Keratinocyte (primary cell): ENCODE data around the gene TBC1D16. TPM values are rescaled to one million over a fixed set of nuclear protein-coding genes. Genes with fewer than 3 reads are reported as not detected.

ENCODE experiments used
- DNase-seq: peaks from one replicate; pipeline ENCODE4 v3.0.0-alpha.2; 2011; ENCODE audit warnings: low read depth, missing footprints, low spot score
- FAIRE-seq: peaks from 2 replicates; lab custom pipeline; 2011; peaks lifted over from hg19 to GRCh38; lab: Jason Lieb, UNC
- H2AFZ ChIP-seq: 2 replicates; pipeline ENCODE4 v1.6.0; 2012; ENCODE audit warnings: low read length, control low read depth, inconsistent platforms; ENCODE audit not compliant: control insufficient read depth
- H3K27ac ChIP-seq: 2 replicates; pipeline ENCODE4 v1.5.1; 2011; ENCODE audit warnings: low read length; ENCODE audit not compliant: control insufficient read depth, insufficient read depth
- H3K27me3 ChIP-seq: 3 replicates; pipeline ENCODE4 v1.6.0; 2011; ENCODE audit warnings: low read length; ENCODE audit not compliant: control insufficient read depth, insufficient read depth; ENCODE audit errors: extremely low read depth
- H3K36me3 ChIP-seq, 2 experiments: 2 replicates in 1 of 2; 3 replicates in 1 of 2; pipeline ENCODE4 v1.5.1; 2011; ENCODE audit warnings: low read length in 2 of 2, mild to moderate bottlenecking in 1 of 2; ENCODE audit not compliant: control insufficient read depth in 2 of 2, insufficient read depth in 2 of 2; ENCODE audit errors: extremely low read depth in 1 of 2
- H3K4me1 ChIP-seq: 3 replicates; pipeline ENCODE4 v1.5.1; 2011; ENCODE audit warnings: low read length; ENCODE audit not compliant: control insufficient read depth, insufficient read depth; ENCODE audit errors: extremely low read depth
- H3K4me2 ChIP-seq: 3 replicates; pipeline ENCODE4 v1.6.0; 2011; ENCODE audit warnings: low read depth, low read length; ENCODE audit not compliant: control insufficient read depth, insufficient read depth; ENCODE audit errors: extremely low read depth
- H3K4me3 ChIP-seq, 3 experiments: fragments of 200-600 bp in 1 of 3; sonication (generic) in 1 of 3; 2 replicates in 2 of 3; 3 replicates in 1 of 3; pipeline ENCODE4 v1.5.1; 2011 to 2016; ENCODE audit warnings: low read length in 3 of 3, mild to moderate bottlenecking in 3 of 3, control low read depth in 2 of 3, inconsistent platforms in 1 of 3, low read depth in 1 of 3, mixed read lengths in 1 of 3, mixed run types in 1 of 3, moderate library complexity in 1 of 3; ENCODE audit not compliant: control insufficient read depth in 2 of 3, insufficient read depth in 2 of 3; ENCODE audit errors: extremely low read depth in 1 of 3
- H3K79me2 ChIP-seq: 2 replicates; pipeline ENCODE4 v1.6.0; 2012; ENCODE audit warnings: low read length; ENCODE audit not compliant: control insufficient read depth, insufficient read depth
- H3K9ac ChIP-seq: 3 replicates; pipeline ENCODE4 v1.6.0; 2011; ENCODE audit warnings: low read length; ENCODE audit not compliant: control insufficient read depth, insufficient read depth; ENCODE audit errors: extremely low read depth
- H3K9me1 ChIP-seq: 3 replicates; pipeline ENCODE4 v1.6.0; 2011; ENCODE audit warnings: low read length; ENCODE audit not compliant: control insufficient read depth, insufficient read depth; ENCODE audit errors: extremely low read depth
- H3K9me3 ChIP-seq: 2 replicates; pipeline ENCODE4 v1.5.1; 2012; ENCODE audit warnings: low read depth, low read length; ENCODE audit not compliant: control insufficient read depth
- H4K20me1 ChIP-seq: 3 replicates; pipeline ENCODE4 v1.6.0; 2011; ENCODE audit warnings: low read length; ENCODE audit not compliant: control insufficient read depth, insufficient read depth; ENCODE audit errors: extremely low read depth
- CTCF ChIP-seq, 3 experiments: IDR thresholded peaks in 1 of 3; conservative IDR thresholded peaks in 1 of 3; optimal IDR thresholded peaks in 1 of 3; 2 replicates in 2 of 3; 3 replicates in 1 of 3; pipeline versions ENCODE3 to v1.5.1; 2011; ENCODE audit warnings: low read length in 3 of 3, mild to moderate bottlenecking in 3 of 3, moderate library complexity in 2 of 3, control low read depth in 1 of 3, inconsistent platforms in 1 of 3; ENCODE audit not compliant: insufficient read depth in 2 of 3; ENCODE audit errors: extremely low read depth in 1 of 3
- EZH2 ChIP-seq: IDR thresholded peaks from one replicate; pipeline ENCODE4 v1.6.1; 2012; ENCODE audit warnings: inconsistent platforms, mild to moderate bottlenecking, low read length, moderate library complexity
- dilution Hi-C: fragments of 300-500 bp; cut with MboI; formaldehyde crosslinking; loops from one replicate; pipeline ENCODE4 v1.7.0; 2020; ENCODE audit warnings: low sequenced_read_pairs; ENCODE audit not compliant: extremely low pct_ligation_motif_present
- polyA plus RNA-seq, 5 experiments: library from polyadenylated mRNA; depleted of rRNA in 3 of 5; stranded (reverse) in 3 of 5; stranded (forward) in 1 of 5; unstranded in 1 of 5; fragments of >200 nt; gene quantifications; 1 replicate in 1 of 5; 2 replicates in 3 of 5; 3 replicates in 1 of 5; pipeline versions ENCODE4 v1.2.1 to v1.2.3, GENCODE V29; 2011 to 2012; ENCODE audit warnings: missing spikeins in 2 of 5, low read depth in 1 of 5, low replicate concordance in 1 of 5

TBC1D16 gene
- polyA plus RNA-seq, 1 donor (not counting 4 experiments of a cell fraction or from before 2014, with no cell fraction given), result 8.6 TPM

- no peak overlapping the region for H3K9ac ChIP-seq
- no peak for FAIRE-seq
- DNase-seq, result no peak
- H3K9me1 ChIP-seq, result no peaks in the 10 kb centered on the region
- TF ChIP-seq EZH2 (no peak), CTCF (optimal IDR thresholded peaks at IDR 0.05 in 1 of 3, IDR thresholded peaks at IDR 0.05 in 1 of 3, conservative IDR thresholded peaks at IDR 0.05 in 1 of 3; ENCODE audit: extremely low read depth in 1 of 3, insufficient read depth in 2 of 3, low read length in 3 of 3) (no peak)
- no peaks in the 10 kb centered on the region for H3K4me1 ChIP-seq
- no peak overlapping the region for H3K4me3 ChIP-seq
- no peaks in the 10 kb centered on the region for H3K36me3 ChIP-seq
- peaks cover 66% of the 10 kb centered on the region for H3K27me3 ChIP-seq
- dilution Hi-C loops, result no loop called here
- no peaks in the 10 kb centered on the region for H3K9me3 ChIP-seq
- H4K20me1 ChIP-seq, result no peaks in the 10 kb centered on the region
- H3K27ac ChIP-seq, result no peak overlapping the region
- no peaks in the 10 kb centered on the region for H3K79me2 ChIP-seq
- no peak overlapping the region for H2AFZ ChIP-seq
- no peak overlapping the region for H3K4me2 ChIP-seq
These were observed 117.0 kb downstream of the TBC1D16 start for GRCh38 chr17:79918581-79919163.

GRCh38 chr17:79917902-79918484, 117.7 kb downstream of the TBC1D16 start:
- no peaks in the 10 kb centered on the region for H3K79me2 ChIP-seq
- H3K36me3 ChIP-seq, result no peaks in the 10 kb centered on the region
- FAIRE-seq, result no peak
- dilution Hi-C loops, result no loop called here
- no peak overlapping the region for H2AFZ ChIP-seq
- peaks cover 63% of the 10 kb centered on the region for H3K27me3 ChIP-seq
- H3K9me1 ChIP-seq, result no peaks in the 10 kb centered on the region
- H3K27ac ChIP-seq, result no peak overlapping the region
- no peaks in the 10 kb centered on the region for H3K9me3 ChIP-seq
- no peak overlapping the region for H3K9ac ChIP-seq
- no peak for TF ChIP-seq CTCF (optimal IDR thresholded peaks at IDR 0.05 in 1 of 3, IDR thresholded peaks at IDR 0.05 in 1 of 3, conservative IDR thresholded peaks at IDR 0.05 in 1 of 3; ENCODE audit: extremely low read depth in 1 of 3, insufficient read depth in 2 of 3, low read length in 3 of 3)
- no peaks in the 10 kb centered on the region for H3K4me1 ChIP-seq
- H3K4me3 ChIP-seq, result no peak overlapping the region
- no peak for DNase-seq
- no peak overlapping the region for H3K4me2 ChIP-seq
- H4K20me1 ChIP-seq, result no peaks in the 10 kb centered on the region
